Stimulated activated memory B cell treated with anti-CD40 and anti-IgM and Interleukin-4, amounts not matched to agents 10 μg/mL and 1 μg/mL and 100 μg/mL, for 72 hours (primary cell): ENCODE data around the gene KLHL4.
"Not testable (repeated sequence)": the region's sequence is repeated elsewhere in the genome, so short reads cannot be mapped to it uniquely, and the experiment has no call there.

Experiments used
- ATAC-seq: fragments of 150-1000 bp; cut with Tn5 transposase; 2 replicates; pipeline ENCODE4 v1.10.0; 2021
- H3K27ac Mint-ChIP-seq: one replicate; pipeline ENCODE4 v1.8.0; 2022; ENCODE audit warnings: mild to moderate bottlenecking, mixed read lengths
- H3K27me3 Mint-ChIP-seq: one replicate; pipeline ENCODE4 v1.8.0; 2022; ENCODE audit warnings: mixed read lengths
- H3K36me3 Mint-ChIP-seq: one replicate; pipeline ENCODE4 v1.8.0; 2022; ENCODE audit warnings: mixed read lengths
- H3K4me1 Mint-ChIP-seq: one replicate; pipeline ENCODE4 v1.8.0; 2022; ENCODE audit warnings: mixed read lengths
- H3K4me3 Mint-ChIP-seq: one replicate; pipeline ENCODE4 v1.8.0; 2022; ENCODE audit warnings: mild to moderate bottlenecking, moderate library complexity, mixed read lengths
- H3K9me3 Mint-ChIP-seq: one replicate; pipeline ENCODE4 v1.8.0; 2022; ENCODE audit warnings: mixed read lengths

Gene KLHL4, protein sequence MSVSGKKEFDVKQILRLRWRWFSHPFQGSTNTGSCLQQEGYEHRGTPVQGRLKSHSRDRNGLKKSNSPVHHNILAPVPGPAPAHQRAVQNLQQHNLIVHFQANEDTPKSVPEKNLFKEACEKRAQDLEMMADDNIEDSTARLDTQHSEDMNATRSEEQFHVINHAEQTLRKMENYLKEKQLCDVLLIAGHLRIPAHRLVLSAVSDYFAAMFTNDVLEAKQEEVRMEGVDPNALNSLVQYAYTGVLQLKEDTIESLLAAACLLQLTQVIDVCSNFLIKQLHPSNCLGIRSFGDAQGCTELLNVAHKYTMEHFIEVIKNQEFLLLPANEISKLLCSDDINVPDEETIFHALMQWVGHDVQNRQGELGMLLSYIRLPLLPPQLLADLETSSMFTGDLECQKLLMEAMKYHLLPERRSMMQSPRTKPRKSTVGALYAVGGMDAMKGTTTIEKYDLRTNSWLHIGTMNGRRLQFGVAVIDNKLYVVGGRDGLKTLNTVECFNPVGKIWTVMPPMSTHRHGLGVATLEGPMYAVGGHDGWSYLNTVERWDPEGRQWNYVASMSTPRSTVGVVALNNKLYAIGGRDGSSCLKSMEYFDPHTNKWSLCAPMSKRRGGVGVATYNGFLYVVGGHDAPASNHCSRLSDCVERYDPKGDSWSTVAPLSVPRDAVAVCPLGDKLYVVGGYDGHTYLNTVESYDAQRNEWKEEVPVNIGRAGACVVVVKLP

DNA sequence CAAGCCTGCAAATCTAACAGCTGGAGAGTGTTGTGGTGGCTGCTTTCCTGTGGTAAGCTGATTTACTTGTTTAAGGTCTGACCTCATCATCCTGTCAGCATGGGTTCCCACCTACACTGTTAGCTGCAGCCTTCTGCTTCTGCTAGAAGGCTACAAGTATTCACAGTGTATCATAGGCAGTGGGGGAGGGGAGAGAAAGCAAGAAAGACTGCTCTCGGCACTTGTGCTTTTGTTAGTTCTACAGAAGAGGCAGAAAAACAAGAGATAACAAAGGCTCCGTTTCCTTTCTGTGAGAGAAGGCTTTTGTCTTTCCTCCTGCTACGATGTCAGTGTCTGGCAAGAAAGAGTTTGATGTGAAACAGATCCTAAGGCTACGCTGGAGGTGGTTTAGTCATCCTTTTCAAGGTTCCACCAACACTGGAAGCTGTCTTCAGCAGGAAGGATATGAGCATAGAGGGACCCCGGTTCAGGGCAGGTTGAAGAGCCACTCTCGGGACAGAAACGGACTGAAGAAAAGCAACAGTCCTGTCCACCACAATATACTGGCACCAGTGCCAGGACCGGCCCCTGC is at the start of gene KLHL4:
TSS of gene KLHL4 (plus strand) at position 232 of the 571 bp plus-strand sequence. CDS start at position 324, 92 bp downstream.
- Mint-ChIP-seq H3K9me3 (no peaks in the 10 kb centered on the region), H3K27ac (no peak within 1 kb of the TSS), H3K4me3 (no peak within 1 kb of the TSS), H3K4me1 (no peaks in the 10 kb centered on the region), H3K27me3 (no peaks in the 10 kb centered on the region), H3K36me3 (no peaks in the 10 kb centered on the region)
- ATAC-seq: no peak

DNA sequence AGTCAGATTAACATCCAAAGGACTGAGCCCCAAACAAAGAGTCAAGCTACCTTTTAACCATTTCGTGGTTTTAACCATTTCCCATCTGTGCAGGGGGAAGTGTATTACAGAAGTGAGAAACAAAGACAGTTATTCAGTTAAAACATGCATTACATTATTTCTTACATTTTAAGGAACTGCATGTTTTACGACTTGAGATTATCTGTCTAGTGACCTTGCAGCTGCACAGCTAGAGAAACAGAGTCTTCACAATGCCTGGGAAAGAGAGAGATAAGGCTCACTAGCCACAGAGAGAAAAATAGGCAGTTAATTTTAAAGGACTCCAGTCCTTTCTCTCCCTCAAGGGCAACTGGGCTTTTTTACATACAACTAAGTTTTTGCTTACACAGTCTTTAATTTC is 48.7 kb upstream of the KLHL4 start:
- Mint-ChIP-seq H3K27me3 (no peaks in the 10 kb centered on the region), H3K4me1 (no peaks in the 10 kb centered on the region), H3K36me3 (no peaks in the 10 kb centered on the region), H3K4me3 (no peak overlapping the region), H3K9me3 (peaks cover 3% of the 10 kb centered on the region), H3K27ac (no peak overlapping the region)
- no peak for ATAC-seq

DNA sequence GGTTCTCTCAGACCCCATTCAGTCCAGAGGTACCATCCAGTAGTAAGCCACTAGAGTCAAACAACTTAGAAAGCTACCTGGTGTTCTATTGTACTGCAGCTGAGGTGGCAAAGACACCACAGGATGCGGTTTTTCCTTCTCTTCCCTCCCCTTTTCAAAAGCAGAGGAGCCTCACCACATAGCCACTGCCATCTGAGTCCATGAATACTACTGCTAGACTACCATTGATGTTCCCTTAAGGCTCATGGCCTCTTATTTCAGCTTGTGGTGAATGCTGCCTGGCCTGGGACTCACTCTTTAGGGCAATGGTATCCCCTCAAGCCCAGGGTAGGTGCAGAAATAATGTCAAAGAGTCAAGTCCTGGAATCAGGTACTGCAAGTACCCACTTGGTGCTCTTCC is 41.8 kb upstream of the KLHL4 start:
- no peaks in the 10 kb centered on the region for H3K36me3 Mint-ChIP-seq
- no peak overlapping the region for H3K27ac Mint-ChIP-seq
- H3K9me3 Mint-ChIP-seq: no peaks in the 10 kb centered on the region
- no peaks in the 10 kb centered on the region for H3K4me1 Mint-ChIP-seq
- ATAC-seq: no peak
- H3K4me3 Mint-ChIP-seq: no peak overlapping the region
- no peaks in the 10 kb centered on the region for H3K27me3 Mint-ChIP-seq

DNA sequence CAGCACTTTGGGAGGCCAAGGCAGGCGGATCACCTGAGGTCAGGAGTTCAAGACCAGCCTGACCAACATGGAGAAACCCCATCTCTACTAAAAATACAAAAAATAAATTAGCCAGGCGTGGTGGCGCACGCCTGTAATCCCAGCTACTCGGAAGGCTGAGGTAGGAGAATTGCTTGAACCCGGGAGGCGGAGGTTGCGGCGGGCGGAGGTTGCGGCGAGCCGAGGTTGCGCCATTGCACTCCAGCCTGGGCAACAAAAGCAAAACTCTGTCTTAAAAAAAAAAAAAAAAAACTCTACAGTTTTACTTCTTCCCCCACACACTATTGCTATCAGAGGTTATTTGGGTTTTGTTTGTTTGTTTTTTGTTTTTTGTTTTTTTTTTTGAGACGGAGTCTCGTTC is 38.9 kb upstream of the KLHL4 start:
- not testable (repeated sequence) for H3K27me3 Mint-ChIP-seq, ATAC-seq, H3K36me3 Mint-ChIP-seq, H3K27ac Mint-ChIP-seq, H3K4me1 Mint-ChIP-seq, H3K9me3 Mint-ChIP-seq, H3K4me3 Mint-ChIP-seq

DNA sequence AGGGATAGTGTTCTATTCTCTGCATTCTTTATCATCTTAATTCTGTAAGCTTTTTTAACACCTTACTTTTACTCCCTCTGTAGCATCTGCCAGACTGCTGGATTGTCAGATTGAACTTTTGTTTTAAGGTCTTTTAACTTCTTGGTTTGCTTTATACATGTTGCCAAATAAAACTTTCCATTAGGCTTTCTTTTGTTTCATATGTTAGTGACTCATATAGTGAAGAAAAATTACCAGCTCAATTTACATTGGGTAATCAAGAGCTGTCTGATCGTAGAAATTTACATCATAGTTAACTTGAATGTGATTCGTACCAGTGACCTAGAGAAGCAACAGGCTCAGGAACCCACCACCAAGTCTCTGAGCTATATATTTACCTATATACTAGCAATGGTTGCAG is 28.5 kb upstream of the KLHL4 start:
- no peaks in the 10 kb centered on the region for H3K27me3 Mint-ChIP-seq
- H3K4me3 Mint-ChIP-seq: no peak overlapping the region
- ATAC-seq: no peak
- no peak overlapping the region for H3K27ac Mint-ChIP-seq
- no peaks in the 10 kb centered on the region for H3K4me1 Mint-ChIP-seq
- no peaks in the 10 kb centered on the region for H3K36me3 Mint-ChIP-seq
- H3K9me3 Mint-ChIP-seq: no peaks in the 10 kb centered on the region

DNA sequence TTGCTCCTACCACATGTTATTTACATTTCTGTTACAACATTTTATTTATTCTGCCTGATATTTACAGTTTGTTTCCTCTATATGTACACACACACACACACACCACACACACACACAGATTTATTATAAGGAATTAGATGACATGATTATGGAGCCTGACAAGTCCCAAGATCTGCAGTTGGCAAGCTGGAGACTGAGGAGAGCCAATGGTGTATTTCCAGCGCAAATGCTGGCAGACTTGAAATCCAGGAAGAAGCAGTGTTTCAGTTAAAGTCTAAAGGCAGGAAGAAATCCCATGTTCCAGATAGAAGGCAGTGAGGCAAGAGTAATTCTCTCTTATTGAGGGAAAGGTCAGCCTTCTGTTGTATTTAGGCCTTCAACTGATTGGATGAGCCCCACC is 1.8 kb upstream of the KLHL4 start:
- no peak for ATAC-seq
- Mint-ChIP-seq H3K36me3 (no peaks in the 10 kb centered on the region), H3K4me3 (no peak overlapping the region), H3K9me3 (no peaks in the 10 kb centered on the region), H3K27ac (no peak overlapping the region), H3K27me3 (no peaks in the 10 kb centered on the region), H3K4me1 (no peaks in the 10 kb centered on the region)

DNA sequence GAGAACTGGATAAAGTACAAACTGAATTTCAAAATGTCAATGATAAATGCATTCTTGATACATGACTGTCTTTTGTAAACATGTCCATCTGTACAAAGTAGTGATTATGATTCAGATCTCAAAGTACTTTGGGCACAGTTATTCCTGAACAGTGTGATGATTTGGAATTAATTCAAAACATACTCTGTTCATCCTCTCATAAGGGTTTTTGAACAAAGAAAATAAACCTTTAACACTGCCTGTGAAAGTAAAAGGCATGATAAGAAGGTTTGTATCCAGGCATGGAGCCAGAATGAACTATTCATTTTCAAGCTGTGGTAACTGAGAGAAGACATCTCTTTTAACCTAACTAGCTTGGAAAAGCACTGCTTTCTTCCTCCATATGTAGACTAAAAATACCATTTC is 883 bp upstream of the KLHL4 start:
- Mint-ChIP-seq H3K4me1 (no peaks in the 10 kb centered on the region), H3K27ac (no peak overlapping the region), H3K9me3 (no peaks in the 10 kb centered on the region), H3K36me3 (no peaks in the 10 kb centered on the region), H3K27me3 (no peaks in the 10 kb centered on the region), H3K4me3 (no peak overlapping the region)
- ATAC-seq: no peak

DNA sequence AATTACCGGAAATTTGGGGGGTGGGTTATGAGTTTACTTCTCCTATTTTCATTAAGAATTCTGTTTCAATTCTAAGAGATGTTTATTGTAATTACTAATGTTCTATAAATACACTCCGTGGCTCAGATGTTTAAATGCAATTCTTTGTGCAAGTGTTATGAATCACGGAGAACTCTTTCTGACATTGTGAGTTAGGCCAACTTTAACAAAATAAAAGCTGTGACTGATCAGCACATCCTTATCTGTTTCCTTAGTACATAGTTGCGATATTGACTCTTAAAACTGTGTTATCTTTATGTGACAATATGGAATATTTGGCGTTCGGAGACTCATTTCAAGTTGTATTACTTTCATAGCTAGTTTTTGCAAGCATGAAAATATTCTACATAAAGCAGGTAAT is 902 bp downstream of the KLHL4 start:
- Mint-ChIP-seq H3K36me3 (no peaks in the 10 kb centered on the region), H3K27me3 (no peaks in the 10 kb centered on the region), H3K27ac (no peak overlapping the region), H3K4me3 (no peak overlapping the region), H3K9me3 (no peaks in the 10 kb centered on the region), H3K4me1 (no peaks in the 10 kb centered on the region)
- no peak for ATAC-seq

DNA sequence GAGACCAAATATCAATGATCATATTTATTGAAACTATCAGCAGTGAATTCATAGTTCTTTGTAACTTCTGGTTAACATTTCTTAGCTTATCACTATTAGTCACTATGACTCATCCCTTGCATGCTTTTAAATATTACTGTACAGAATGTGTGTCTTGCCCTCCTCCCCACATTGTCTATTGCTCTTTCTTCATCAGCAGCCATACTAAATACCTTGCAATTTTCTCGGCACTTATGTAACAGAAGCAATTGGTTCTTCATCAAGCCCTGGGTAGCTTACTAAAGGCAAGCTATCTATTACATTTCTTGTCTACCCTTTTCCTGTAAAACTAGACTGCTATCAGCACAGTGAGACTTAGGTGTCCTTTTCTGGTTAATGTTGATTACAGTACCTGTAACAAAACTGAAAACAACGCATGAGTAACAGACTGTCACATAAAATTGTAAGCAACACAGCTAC is 8.2 kb downstream of the KLHL4 start:
- no peaks in the 10 kb centered on the region for H3K4me1 Mint-ChIP-seq
- ATAC-seq: no peak
- H3K9me3 Mint-ChIP-seq: no peaks in the 10 kb centered on the region
- no peaks in the 10 kb centered on the region for H3K36me3 Mint-ChIP-seq
- H3K27me3 Mint-ChIP-seq: no peaks in the 10 kb centered on the region
- no peak overlapping the region for H3K27ac Mint-ChIP-seq
- no peak overlapping the region for H3K4me3 Mint-ChIP-seq

DNA sequence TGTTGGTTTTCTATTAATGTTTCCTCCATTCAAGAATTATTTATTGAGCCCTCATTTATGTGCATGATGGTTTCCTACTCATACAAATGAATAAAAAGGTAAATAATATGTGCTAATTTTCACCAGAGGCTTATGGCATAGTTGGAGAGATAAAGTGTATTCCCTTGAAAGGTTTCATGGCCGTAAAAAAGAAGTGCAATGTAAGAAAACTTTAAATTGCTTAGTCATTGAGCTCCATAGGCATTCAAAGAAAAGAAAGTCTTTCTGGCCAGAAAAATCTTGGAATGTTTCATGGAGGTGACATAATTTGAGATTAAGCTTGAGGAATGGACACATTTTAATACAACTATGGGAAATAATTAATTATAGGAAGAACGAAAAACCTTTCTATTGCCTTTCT is 8.7 kb downstream of the KLHL4 start:
- no peaks in the 10 kb centered on the region for H3K36me3 Mint-ChIP-seq
- H3K9me3 Mint-ChIP-seq: no peaks in the 10 kb centered on the region
- no peak overlapping the region for H3K27ac Mint-ChIP-seq
- ATAC-seq: no peak
- H3K27me3 Mint-ChIP-seq: no peaks in the 10 kb centered on the region
- no peak overlapping the region for H3K4me3 Mint-ChIP-seq
- no peaks in the 10 kb centered on the region for H3K4me1 Mint-ChIP-seq

DNA sequence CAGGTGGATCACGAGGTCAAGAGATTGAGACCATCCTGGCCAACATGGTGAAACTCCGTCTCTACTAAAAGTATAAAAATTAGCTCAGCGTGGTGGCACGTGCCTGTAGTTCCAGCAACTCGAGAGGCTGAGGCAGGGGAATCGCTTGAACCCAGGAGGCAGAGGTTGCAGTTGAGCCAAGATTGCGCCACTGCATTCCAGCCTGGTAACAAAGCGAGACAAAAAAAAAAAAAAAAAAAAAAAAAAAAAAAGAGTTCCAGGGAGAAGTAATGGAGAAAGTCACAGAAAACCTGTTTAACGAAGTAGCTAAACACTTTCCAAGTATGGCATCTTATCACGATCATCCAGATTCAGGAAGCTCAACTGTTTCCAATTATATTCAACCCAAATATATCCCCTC is 10.9 kb downstream of the KLHL4 start:
- H3K36me3 Mint-ChIP-seq: no peaks in the 10 kb centered on the region
- H3K27ac Mint-ChIP-seq: no peak overlapping the region
- no peaks in the 10 kb centered on the region for H3K4me1 Mint-ChIP-seq
- no peaks in the 10 kb centered on the region for H3K9me3 Mint-ChIP-seq
- no peak for ATAC-seq
- no peaks in the 10 kb centered on the region for H3K27me3 Mint-ChIP-seq
- H3K4me3 Mint-ChIP-seq: no peak overlapping the region

DNA sequence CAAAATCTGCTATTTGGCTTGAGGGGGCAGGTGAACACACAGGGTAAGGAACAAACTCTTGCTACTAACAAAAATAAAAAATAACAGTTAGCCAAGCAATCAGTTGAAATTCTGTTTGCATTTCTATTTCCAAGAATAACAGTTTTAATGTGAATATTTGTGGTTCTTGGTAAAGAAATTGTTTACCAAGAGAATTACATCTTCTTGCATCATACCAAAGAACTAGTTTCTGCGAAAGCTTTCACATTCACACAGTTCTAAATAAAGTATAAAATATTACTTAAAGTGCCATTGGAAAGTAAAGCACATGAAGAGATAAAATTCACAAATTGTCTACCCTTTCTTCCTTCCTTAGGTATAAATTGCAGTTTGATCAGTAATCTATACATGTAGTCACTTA is 54.4 kb downstream of the KLHL4 start:
- Mint-ChIP-seq H3K4me1 (no peaks in the 10 kb centered on the region), H3K4me3 (no peak overlapping the region), H3K27me3 (no peaks in the 10 kb centered on the region), H3K27ac (no peak overlapping the region), H3K9me3 (no peaks in the 10 kb centered on the region), H3K36me3 (no peaks in the 10 kb centered on the region)
- ATAC-seq: no peak

DNA sequence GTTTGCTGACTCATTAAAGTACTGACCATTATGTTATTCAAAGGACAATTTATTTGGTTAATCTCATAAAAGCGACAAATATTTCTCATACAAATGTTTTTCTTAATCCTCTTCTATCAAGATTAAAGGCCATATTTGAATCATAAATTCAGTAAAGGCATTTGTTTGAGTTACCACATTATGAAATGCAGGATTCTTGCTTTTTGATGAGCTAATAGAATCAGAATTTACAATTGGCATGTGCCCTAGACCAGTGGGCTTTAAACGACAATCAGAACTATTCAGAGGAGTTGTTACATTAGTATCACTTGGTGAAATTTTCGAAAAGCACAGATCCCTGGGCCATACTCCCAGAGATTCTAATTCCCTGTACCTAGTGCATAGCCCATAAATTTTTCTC is 55.3 kb downstream of the KLHL4 start:
- no peak for ATAC-seq
- Mint-ChIP-seq H3K4me3 (no peak overlapping the region), H3K9me3 (no peaks in the 10 kb centered on the region), H3K27me3 (no peaks in the 10 kb centered on the region), H3K27ac (no peak overlapping the region), H3K4me1 (no peaks in the 10 kb centered on the region), H3K36me3 (no peaks in the 10 kb centered on the region)

DNA sequence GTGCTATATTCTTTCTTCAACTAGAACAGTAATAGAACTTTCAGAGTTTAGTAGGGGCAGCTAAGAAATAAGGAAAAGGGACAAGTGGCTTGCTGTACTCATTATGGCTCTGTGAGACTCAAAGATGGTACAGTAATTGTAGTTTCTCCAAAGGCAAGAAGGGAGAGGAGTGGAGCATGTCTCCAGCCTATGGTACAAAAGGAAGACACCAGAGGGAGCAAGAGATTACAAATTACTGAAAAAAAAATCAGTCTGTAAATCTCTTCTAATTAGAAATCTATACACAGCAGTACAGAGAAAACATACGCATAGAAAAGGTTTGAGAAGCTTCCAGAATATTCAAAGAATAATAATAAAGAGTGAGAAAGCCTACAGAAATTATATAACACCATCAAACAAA is 61.4 kb downstream of the KLHL4 start:
- no peak overlapping the region for H3K4me3 Mint-ChIP-seq
- no peaks in the 10 kb centered on the region for H3K4me1 Mint-ChIP-seq
- no peaks in the 10 kb centered on the region for H3K9me3 Mint-ChIP-seq
- no peaks in the 10 kb centered on the region for H3K27me3 Mint-ChIP-seq
- no peak overlapping the region for H3K27ac Mint-ChIP-seq
- H3K36me3 Mint-ChIP-seq: no peaks in the 10 kb centered on the region
- ATAC-seq: no peak

DNA sequence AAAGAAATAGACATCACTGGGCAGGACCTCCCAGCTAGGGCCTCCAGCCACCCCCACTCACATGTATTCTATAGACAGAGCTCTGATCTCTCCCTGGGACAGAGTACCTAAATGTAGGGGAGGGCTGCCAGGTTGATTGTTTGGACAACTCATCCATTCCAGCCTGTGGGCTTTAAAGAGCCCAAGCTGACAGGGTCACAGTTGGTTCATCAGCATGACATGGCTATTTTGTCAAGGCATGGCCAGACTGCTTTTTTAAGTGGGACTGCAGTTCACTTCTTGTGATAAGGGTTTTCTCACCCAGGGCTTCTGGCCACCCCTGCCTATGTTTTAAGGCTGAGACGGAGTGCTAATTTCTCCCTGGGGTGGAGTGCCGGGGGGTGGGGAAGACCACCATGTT is 63.3 kb downstream of the KLHL4 start:
- no peaks in the 10 kb centered on the region for H3K36me3 Mint-ChIP-seq
- no peak overlapping the region for H3K27ac Mint-ChIP-seq
- no peak overlapping the region for H3K4me3 Mint-ChIP-seq
- H3K9me3 Mint-ChIP-seq: no peaks in the 10 kb centered on the region
- ATAC-seq: no peak
- H3K4me1 Mint-ChIP-seq: no peaks in the 10 kb centered on the region
- no peaks in the 10 kb centered on the region for H3K27me3 Mint-ChIP-seq

DNA sequence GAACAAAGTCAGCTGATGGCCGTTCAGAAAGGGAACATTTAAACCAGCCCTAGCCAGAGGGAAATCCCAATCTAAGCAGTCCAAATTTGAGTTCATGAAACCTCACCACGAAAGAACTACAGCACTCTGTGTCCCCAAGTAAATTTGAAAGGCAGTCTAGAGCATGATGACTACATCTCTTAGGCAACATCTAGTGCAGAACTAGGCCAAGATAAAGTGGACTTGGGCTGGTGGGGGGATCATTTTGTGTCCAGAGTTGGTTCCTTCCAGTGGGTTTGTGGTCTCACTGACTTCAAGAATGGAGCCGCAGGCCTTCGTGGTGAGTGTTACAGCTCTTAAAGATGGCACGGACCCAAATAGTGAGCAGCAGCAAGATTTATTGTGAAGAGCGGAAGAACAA is 64.9 kb downstream of the KLHL4 start:
- H3K27me3 Mint-ChIP-seq: no peaks in the 10 kb centered on the region
- no peaks in the 10 kb centered on the region for H3K4me1 Mint-ChIP-seq
- no peak for ATAC-seq
- no peak overlapping the region for H3K4me3 Mint-ChIP-seq
- H3K36me3 Mint-ChIP-seq: no peaks in the 10 kb centered on the region
- H3K9me3 Mint-ChIP-seq: no peaks in the 10 kb centered on the region
- no peak overlapping the region for H3K27ac Mint-ChIP-seq
